ENCODE results near the gene SSB. TPM values are rescaled to one million over a fixed set of nuclear protein-coding genes. Genes with fewer than 3 reads are reported as not detected.
"Not testable (repeated sequence)": the region's sequence is repeated elsewhere in the genome, so short reads cannot be mapped to it uniquely, and the experiment has no call there.

SSB gene
- total and polyA plus RNA-seq, 4 donors, result 29.9 to 61.4 (median 42.2) TPM

DNA sequence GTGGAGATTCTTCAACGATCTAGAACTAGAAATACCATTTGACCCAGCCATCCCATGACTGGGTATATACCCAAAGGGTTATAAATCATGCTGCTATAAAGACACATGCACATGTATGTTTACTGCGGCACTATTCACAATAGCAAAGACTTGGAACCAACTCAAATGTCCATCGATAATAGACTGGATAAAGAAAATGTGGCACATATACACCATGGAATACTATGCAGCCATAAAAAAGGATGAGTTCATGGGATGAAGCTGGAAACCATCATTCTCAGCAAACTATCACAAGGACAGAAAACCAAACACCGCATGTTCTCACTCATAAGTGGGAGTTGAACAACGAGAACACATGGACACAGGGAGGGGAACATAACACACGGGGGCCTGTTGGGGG is 18.7 kb downstream of the SSB start:
- not testable (repeated sequence) for H3K4me1 ChIP-seq (ENCODE audit: control insufficient read depth in 4 of 4, insufficient read depth in 4 of 4, low read length in 3 of 4); H3K27me3 ChIP-seq (ENCODE audit: control insufficient read depth in 4 of 4, insufficient read depth in 4 of 4, low read length in 3 of 4); H3K27ac ChIP-seq (ENCODE audit: low read depth in 1 of 2, low read length in 2 of 2); H3K9ac ChIP-seq (ENCODE audit: low read depth in 1 of 2, low read length in 2 of 2); H3K4me3 ChIP-seq (ENCODE audit: low read depth in 1 of 3, low read length in 3 of 3); H3K9me3 ChIP-seq (ENCODE audit: control insufficient read depth in 4 of 4, low read length in 3 of 4); DNase-seq (ENCODE audit: low spot score)
- 96% methylated on average over 6 of the region's 6 CpGs for WGBS
- H3K36me3 ChIP-seq (ENCODE audit: control insufficient read depth in 4 of 4, insufficient read depth in 3 of 4, low read depth in 1 of 4, low read length in 3 of 4), result peaks cover 2 to 30% (median 21%) of the 10 kb centered on the region in 4 donors

- no peak for TF ChIP-seq FOXA2 (IDR thresholded peaks at IDR 0.05)
- no peak for TF ChIP-seq NR2F2 (IDR thresholded peaks at IDR 0.05)
- TF ChIP-seq, protein P1, sequence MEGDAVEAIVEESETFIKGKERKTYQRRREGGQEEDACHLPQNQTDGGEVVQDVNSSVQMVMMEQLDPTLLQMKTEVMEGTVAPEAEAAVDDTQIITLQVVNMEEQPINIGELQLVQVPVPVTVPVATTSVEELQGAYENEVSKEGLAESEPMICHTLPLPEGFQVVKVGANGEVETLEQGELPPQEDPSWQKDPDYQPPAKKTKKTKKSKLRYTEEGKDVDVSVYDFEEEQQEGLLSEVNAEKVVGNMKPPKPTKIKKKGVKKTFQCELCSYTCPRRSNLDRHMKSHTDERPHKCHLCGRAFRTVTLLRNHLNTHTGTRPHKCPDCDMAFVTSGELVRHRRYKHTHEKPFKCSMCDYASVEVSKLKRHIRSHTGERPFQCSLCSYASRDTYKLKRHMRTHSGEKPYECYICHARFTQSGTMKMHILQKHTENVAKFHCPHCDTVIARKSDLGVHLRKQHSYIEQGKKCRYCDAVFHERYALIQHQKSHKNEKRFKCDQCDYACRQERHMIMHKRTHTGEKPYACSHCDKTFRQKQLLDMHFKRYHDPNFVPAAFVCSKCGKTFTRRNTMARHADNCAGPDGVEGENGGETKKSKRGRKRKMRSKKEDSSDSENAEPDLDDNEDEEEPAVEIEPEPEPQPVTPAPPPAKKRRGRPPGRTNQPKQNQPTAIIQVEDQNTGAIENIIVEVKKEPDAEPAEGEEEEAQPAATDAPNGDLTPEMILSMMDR (IDR thresholded peaks at IDR 0.05; ENCODE audit: low read depth, low read length, missing input control), result no peak
- TF ChIP-seq SP1 (IDR thresholded peaks at IDR 0.05), result no peak
- TF ChIP-seq YY1 (IDR thresholded peaks at IDR 0.05), result no peak
- TF ChIP-seq RAD21 (IDR thresholded peaks at IDR 0.05), result no peak
- TF ChIP-seq JUND (IDR thresholded peaks at IDR 0.05), result no peak
- TF ChIP-seq, protein P2, sequence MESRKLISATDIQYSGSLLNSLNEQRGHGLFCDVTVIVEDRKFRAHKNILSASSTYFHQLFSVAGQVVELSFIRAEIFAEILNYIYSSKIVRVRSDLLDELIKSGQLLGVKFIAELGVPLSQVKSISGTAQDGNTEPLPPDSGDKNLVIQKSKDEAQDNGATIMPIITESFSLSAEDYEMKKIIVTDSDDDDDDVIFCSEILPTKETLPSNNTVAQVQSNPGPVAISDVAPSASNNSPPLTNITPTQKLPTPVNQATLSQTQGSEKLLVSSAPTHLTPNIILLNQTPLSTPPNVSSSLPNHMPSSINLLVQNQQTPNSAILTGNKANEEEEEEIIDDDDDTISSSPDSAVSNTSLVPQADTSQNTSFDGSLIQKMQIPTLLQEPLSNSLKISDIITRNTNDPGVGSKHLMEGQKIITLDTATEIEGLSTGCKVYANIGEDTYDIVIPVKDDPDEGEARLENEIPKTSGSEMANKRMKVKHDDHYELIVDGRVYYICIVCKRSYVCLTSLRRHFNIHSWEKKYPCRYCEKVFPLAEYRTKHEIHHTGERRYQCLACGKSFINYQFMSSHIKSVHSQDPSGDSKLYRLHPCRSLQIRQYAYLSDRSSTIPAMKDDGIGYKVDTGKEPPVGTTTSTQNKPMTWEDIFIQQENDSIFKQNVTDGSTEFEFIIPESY (IDR thresholded peaks at IDR 0.05), result no peak
- no peak for TF ChIP-seq TAF1 (conservative IDR thresholded peaks at IDR 0.05)
- TF ChIP-seq EGR1 (IDR thresholded peaks at IDR 0.05; ENCODE audit: low read depth in 2 of 2), result no peak
- TF ChIP-seq GABPA (IDR thresholded peaks at IDR 0.05 in 1 of 2, conservative IDR thresholded peaks at IDR 0.05 in 1 of 2), result no peak
- TF ChIP-seq FOXA1 (IDR thresholded peaks at IDR 0.05), result no peak
- H3K4me1 ChIP-seq (ENCODE audit: control insufficient read depth in 4 of 4, insufficient read depth in 4 of 4, low read length in 3 of 4), result peaks cover 0 to 10% (median 4%) of the 10 kb centered on the region in 4 donors
- H3K27me3 ChIP-seq (ENCODE audit: control insufficient read depth in 4 of 4, insufficient read depth in 4 of 4, low read length in 3 of 4), result no peaks in the 10 kb centered on the region
- no peak overlapping the region for H3K4me3 ChIP-seq (ENCODE audit: low read depth in 1 of 3, low read length in 3 of 3)
- DNase-seq (ENCODE audit: low spot score), result no peak
- no peak overlapping the region for H3K9ac ChIP-seq (ENCODE audit: low read depth in 1 of 2, low read length in 2 of 2)
- no peak overlapping the region for H3K27ac ChIP-seq (ENCODE audit: low read depth in 1 of 2, low read length in 2 of 2)
- H3K9me3 ChIP-seq (ENCODE audit: control insufficient read depth in 4 of 4, low read length in 3 of 4), result no peaks in the 10 kb centered on the region
- H3K36me3 ChIP-seq (ENCODE audit: control insufficient read depth in 4 of 4, insufficient read depth in 3 of 4, low read depth in 1 of 4, low read length in 3 of 4), result peaks cover 2 to 28% (median 20%) of the 10 kb centered on the region in 4 donors
Observed at GRCh38 chr2:169818241-169818640, 19.6 kb downstream of the SSB start.

DNA sequence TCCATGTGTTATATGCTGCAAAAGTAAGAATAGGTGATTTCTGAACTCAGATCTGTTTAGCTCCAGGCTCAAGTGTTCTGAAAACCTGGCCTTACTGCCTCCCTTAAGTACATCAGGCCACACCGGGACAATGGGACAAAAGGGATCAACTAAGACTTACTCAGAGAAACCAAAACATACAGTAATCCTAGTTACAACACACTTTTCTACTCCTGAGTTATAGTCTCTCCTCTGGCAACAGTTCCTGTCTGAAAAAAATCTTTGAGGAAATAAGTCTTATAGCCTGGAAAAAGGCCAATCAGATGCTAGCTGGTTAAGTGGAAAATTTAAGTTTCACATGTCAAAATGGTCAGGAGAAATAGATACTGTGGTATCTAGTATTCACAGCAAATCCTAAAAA is 20.4 kb downstream of the SSB start:
- peaks cover 1 to 21% (median 16%) of the 10 kb centered on the region in 4 donors for H3K36me3 ChIP-seq (ENCODE audit: control insufficient read depth in 4 of 4, insufficient read depth in 3 of 4, low read depth in 1 of 4, low read length in 3 of 4)
- no peaks in the 10 kb centered on the region for H3K27me3 ChIP-seq (ENCODE audit: control insufficient read depth in 4 of 4, insufficient read depth in 4 of 4, low read length in 3 of 4)
- DNase-seq (ENCODE audit: low spot score), result no peak
- WGBS, result 89% methylated on average over 1 of the region's 1 CpG
- H3K9me3 ChIP-seq (ENCODE audit: control insufficient read depth in 4 of 4, low read length in 3 of 4), result no peaks in the 10 kb centered on the region
- H3K27ac ChIP-seq (ENCODE audit: low read depth in 1 of 2, low read length in 2 of 2), result no peak overlapping the region
- peaks cover 3 to 16% (median 12%) of the 10 kb centered on the region in 4 donors for H3K4me1 ChIP-seq (ENCODE audit: control insufficient read depth in 4 of 4, insufficient read depth in 4 of 4, low read length in 3 of 4)
- H3K4me3 ChIP-seq (ENCODE audit: low read depth in 1 of 3, low read length in 3 of 3), result no peak overlapping the region
- no peak overlapping the region for H3K9ac ChIP-seq (ENCODE audit: low read depth in 1 of 2, low read length in 2 of 2)
- TF ChIP-seq REST (IDR thresholded peaks at IDR 0.05) (no peak), RXRA (IDR thresholded peaks at IDR 0.05) (no peak), FOXA2 (IDR thresholded peaks at IDR 0.05) (no peak), RAD21 (IDR thresholded peaks at IDR 0.05) (no peak), EGR1 (IDR thresholded peaks at IDR 0.05; ENCODE audit: low read depth in 2 of 2) (no peak), YY1 (IDR thresholded peaks at IDR 0.05) (no peak), SP1 (IDR thresholded peaks at IDR 0.05) (no peak), GABPA (IDR thresholded peaks at IDR 0.05 in 1 of 2, conservative IDR thresholded peaks at IDR 0.05 in 1 of 2) (no peak), HNF4G (IDR thresholded peaks at IDR 0.05) (no peak)
- TF ChIP-seq, protein P3, sequence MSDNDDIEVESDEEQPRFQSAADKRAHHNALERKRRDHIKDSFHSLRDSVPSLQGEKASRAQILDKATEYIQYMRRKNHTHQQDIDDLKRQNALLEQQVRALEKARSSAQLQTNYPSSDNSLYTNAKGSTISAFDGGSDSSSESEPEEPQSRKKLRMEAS (IDR thresholded peaks at IDR 0.05), result no peak
- TF ChIP-seq, protein P2 (IDR thresholded peaks at IDR 0.05), result no peak
- TF ChIP-seq, protein P1 (IDR thresholded peaks at IDR 0.05; ENCODE audit: low read depth, low read length, missing input control), result no peak

Measured in liver (tissue), 9 donors.